Upper lobe of left lung (tissue), 4 donors: ENCODE results near the gene CLEC4G.

Experiments used
- POLR2A ChIP-seq, 4 donors: fragments of 450-650 bp; IDR thresholded peaks; one replicate each; pipeline ENCODE4 v1.5.1; 2016 to 2017; ENCODE audit warnings: antibody characterized with exemption in 4 of 4, mild to moderate bottlenecking in 2 of 4
- POLR2AphosphoS5 ChIP-seq, 2 donors: sonication (generic); formaldehyde crosslinking; IDR thresholded peaks; one replicate each; pipeline ENCODE4 v1.5.1; 2017; ENCODE audit warnings: antibody characterized with exemption in 2 of 2
- TF ChIP-seq, protein P1 (sequence below), 6 experiments: fragments of 450-650 bp in 4 of 6; fragments of 200-600 bp in 2 of 6; sonication (generic) in 2 of 6; IDR thresholded peaks; one replicate each; pipeline ENCODE4 v1.5.1; 2016 to 2019; ENCODE audit warnings: antibody characterized with exemption in 6 of 6

- TF ChIP-seq, protein P1, sequence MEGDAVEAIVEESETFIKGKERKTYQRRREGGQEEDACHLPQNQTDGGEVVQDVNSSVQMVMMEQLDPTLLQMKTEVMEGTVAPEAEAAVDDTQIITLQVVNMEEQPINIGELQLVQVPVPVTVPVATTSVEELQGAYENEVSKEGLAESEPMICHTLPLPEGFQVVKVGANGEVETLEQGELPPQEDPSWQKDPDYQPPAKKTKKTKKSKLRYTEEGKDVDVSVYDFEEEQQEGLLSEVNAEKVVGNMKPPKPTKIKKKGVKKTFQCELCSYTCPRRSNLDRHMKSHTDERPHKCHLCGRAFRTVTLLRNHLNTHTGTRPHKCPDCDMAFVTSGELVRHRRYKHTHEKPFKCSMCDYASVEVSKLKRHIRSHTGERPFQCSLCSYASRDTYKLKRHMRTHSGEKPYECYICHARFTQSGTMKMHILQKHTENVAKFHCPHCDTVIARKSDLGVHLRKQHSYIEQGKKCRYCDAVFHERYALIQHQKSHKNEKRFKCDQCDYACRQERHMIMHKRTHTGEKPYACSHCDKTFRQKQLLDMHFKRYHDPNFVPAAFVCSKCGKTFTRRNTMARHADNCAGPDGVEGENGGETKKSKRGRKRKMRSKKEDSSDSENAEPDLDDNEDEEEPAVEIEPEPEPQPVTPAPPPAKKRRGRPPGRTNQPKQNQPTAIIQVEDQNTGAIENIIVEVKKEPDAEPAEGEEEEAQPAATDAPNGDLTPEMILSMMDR (IDR thresholded peaks at IDR 0.05), result no peak
- TF ChIP-seq POLR2AphosphoS5 (IDR thresholded peaks at IDR 0.05) (no peak), POLR2A (IDR thresholded peaks at IDR 0.05) (no peak)
Observed at GRCh38 chr19:7689165-7689564, 42.7 kb downstream of the CLEC4G start.
